WTC11 (cell line): Measurements from ENCODE around the gene SLC34A1.

ENCODE experiments used
- FOXJ3 ChIP-seq: sonication (generic); formaldehyde crosslinking; IDR thresholded peaks from 2 replicates; pipeline ENCODE4 v1.9.0; 2021; ENCODE audit warnings: missing genetic modification reagents, mild to moderate bottlenecking, borderline replicate concordance
- KAT7 ChIP-seq: sonication (generic); formaldehyde crosslinking; IDR thresholded peaks from 2 replicates; pipeline ENCODE4 v1.8.1; 2023; ENCODE audit warnings: missing genetic modification reagents, mild to moderate bottlenecking, borderline replicate concordance
- SOX15 ChIP-seq: fragments of 250-450 bp; sonication (Bioruptor Pico); IDR thresholded peaks from 2 replicates; pipeline ENCODE4 v1.9.0; 2021; ENCODE audit warnings: mild to moderate bottlenecking
- SP1 ChIP-seq: sonication (generic); formaldehyde crosslinking; conservative IDR thresholded peaks from 2 replicates; pipeline ENCODE4 v1.8.1; 2022; ENCODE audit warnings: missing genetic modification reagents
- TCF7 ChIP-seq: sonication (generic); formaldehyde crosslinking; IDR thresholded peaks from 2 replicates; pipeline ENCODE4 v1.8.0; 2022; ENCODE audit warnings: mild to moderate bottlenecking, low read depth, missing genetic modification reagents, moderate library complexity
- TP53 ChIP-seq: sonication (generic); formaldehyde crosslinking; IDR thresholded peaks from 2 replicates; pipeline ENCODE4 v1.8.1; 2023; ENCODE audit warnings: mild to moderate bottlenecking, missing genetic modification reagents
- ZNF219 ChIP-seq: sonication (generic); formaldehyde crosslinking; IDR thresholded peaks from 2 replicates; pipeline ENCODE4 v1.8.0; 2023; ENCODE audit warnings: missing genetic modification reagents, mild to moderate bottlenecking, borderline replicate concordance
- ZNF423 ChIP-seq: fragments of 250-450 bp; sonication (Bioruptor Pico); IDR thresholded peaks from 2 replicates; pipeline ENCODE4 v2.1.2; 2022; ENCODE audit warnings: mild to moderate bottlenecking, moderate library complexity
- TF ChIP-seq, protein P1 (sequence below): sonication (generic); formaldehyde crosslinking; conservative IDR thresholded peaks from 2 replicates; pipeline ENCODE4 v1.8.1; 2023; ENCODE audit warnings: mild to moderate bottlenecking, low read depth, missing genetic modification reagents, moderate library complexity
- TF ChIP-seq, protein P2 (sequence below): fragments of 200-600 bp; IDR thresholded peaks from 2 replicates; pipeline ENCODE4 v1.8.0; 2022; ENCODE audit warnings: antibody characterized with exemption
- TF ChIP-seq, protein P3 (sequence below): sonication (generic); formaldehyde crosslinking; IDR thresholded peaks from 2 replicates; pipeline ENCODE4 v1.8.1; 2022; ENCODE audit warnings: low read depth, mild to moderate bottlenecking, moderate library complexity, missing genetic modification reagents, borderline replicate concordance
- TF ChIP-seq, protein P4 (sequence below): sonication (generic); formaldehyde crosslinking; IDR thresholded peaks from 2 replicates; pipeline ENCODE4 v1.8.1; 2023; ENCODE audit warnings: mild to moderate bottlenecking, missing genetic modification reagents, moderate library complexity
- TF ChIP-seq, protein P5 (sequence below): sonication (generic); formaldehyde crosslinking; IDR thresholded peaks from 2 replicates; pipeline ENCODE4 v1.8.0; 2023; ENCODE audit warnings: missing genetic modification reagents
- TF ChIP-seq, protein P6 (sequence below): sonication (generic); formaldehyde crosslinking; IDR thresholded peaks from 2 replicates; pipeline ENCODE4 v1.8.1; 2023; ENCODE audit warnings: mild to moderate bottlenecking, missing genetic modification reagents, moderate library complexity

DNA sequence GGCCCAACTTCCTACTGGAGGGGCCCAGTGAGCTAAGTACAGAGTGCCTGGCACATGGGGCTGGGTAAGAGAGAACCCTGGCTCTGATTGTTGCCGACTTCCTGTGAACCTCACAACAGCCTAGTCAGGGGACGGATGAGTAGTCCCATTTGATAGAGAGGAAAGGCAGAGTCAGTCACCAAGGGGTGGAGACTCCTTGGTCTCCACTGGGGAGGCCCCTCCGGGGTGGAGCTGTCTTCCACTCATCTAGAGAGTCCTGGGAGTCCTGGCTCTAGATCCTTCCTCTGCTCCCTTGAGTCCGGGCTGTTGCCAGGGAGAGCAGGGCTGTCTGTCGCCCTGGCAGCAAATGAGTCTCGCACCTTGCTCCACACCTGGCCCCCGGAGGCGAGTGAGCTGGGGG lies 50.2 kb downstream of the SLC34A1 start:
- TF ChIP-seq, protein P1, sequence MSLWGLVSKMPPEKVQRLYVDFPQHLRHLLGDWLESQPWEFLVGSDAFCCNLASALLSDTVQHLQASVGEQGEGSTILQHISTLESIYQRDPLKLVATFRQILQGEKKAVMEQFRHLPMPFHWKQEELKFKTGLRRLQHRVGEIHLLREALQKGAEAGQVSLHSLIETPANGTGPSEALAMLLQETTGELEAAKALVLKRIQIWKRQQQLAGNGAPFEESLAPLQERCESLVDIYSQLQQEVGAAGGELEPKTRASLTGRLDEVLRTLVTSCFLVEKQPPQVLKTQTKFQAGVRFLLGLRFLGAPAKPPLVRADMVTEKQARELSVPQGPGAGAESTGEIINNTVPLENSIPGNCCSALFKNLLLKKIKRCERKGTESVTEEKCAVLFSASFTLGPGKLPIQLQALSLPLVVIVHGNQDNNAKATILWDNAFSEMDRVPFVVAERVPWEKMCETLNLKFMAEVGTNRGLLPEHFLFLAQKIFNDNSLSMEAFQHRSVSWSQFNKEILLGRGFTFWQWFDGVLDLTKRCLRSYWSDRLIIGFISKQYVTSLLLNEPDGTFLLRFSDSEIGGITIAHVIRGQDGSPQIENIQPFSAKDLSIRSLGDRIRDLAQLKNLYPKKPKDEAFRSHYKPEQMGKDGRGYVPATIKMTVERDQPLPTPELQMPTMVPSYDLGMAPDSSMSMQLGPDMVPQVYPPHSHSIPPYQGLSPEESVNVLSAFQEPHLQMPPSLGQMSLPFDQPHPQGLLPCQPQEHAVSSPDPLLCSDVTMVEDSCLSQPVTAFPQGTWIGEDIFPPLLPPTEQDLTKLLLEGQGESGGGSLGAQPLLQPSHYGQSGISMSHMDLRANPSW: no peak
- TF ChIP-seq, protein P2, sequence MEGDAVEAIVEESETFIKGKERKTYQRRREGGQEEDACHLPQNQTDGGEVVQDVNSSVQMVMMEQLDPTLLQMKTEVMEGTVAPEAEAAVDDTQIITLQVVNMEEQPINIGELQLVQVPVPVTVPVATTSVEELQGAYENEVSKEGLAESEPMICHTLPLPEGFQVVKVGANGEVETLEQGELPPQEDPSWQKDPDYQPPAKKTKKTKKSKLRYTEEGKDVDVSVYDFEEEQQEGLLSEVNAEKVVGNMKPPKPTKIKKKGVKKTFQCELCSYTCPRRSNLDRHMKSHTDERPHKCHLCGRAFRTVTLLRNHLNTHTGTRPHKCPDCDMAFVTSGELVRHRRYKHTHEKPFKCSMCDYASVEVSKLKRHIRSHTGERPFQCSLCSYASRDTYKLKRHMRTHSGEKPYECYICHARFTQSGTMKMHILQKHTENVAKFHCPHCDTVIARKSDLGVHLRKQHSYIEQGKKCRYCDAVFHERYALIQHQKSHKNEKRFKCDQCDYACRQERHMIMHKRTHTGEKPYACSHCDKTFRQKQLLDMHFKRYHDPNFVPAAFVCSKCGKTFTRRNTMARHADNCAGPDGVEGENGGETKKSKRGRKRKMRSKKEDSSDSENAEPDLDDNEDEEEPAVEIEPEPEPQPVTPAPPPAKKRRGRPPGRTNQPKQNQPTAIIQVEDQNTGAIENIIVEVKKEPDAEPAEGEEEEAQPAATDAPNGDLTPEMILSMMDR: no peak
- no peak for TF ChIP-seq SP1 (CRISPR knock-in tag)
- TF ChIP-seq, protein P3, sequence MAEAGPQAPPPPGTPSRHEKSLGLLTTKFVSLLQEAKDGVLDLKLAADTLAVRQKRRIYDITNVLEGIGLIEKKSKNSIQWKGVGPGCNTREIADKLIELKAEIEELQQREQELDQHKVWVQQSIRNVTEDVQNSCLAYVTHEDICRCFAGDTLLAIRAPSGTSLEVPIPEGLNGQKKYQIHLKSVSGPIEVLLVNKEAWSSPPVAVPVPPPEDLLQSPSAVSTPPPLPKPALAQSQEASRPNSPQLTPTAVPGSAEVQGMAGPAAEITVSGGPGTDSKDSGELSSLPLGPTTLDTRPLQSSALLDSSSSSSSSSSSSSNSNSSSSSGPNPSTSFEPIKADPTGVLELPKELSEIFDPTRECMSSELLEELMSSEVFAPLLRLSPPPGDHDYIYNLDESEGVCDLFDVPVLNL (CRISPR knock-in tag): no peak
- TF ChIP-seq SOX15 (CRISPR knock-in tag): no peak
- no peak for TF ChIP-seq ZNF219 (CRISPR knock-in tag)
- TF ChIP-seq ZNF423 (CRISPR knock-in tag): no peak
- no peak for TF ChIP-seq TCF7 (CRISPR knock-in tag)
- no peak for TF ChIP-seq FOXJ3
- TF ChIP-seq, protein P4, sequence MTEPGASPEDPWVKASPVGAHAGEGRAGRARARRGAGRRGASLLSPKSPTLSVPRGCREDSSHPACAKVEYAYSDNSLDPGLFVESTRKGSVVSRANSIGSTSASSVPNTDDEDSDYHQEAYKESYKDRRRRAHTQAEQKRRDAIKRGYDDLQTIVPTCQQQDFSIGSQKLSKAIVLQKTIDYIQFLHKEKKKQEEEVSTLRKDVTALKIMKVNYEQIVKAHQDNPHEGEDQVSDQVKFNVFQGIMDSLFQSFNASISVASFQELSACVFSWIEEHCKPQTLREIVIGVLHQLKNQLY (CRISPR knock-in tag): no peak
- TF ChIP-seq, protein P5, sequence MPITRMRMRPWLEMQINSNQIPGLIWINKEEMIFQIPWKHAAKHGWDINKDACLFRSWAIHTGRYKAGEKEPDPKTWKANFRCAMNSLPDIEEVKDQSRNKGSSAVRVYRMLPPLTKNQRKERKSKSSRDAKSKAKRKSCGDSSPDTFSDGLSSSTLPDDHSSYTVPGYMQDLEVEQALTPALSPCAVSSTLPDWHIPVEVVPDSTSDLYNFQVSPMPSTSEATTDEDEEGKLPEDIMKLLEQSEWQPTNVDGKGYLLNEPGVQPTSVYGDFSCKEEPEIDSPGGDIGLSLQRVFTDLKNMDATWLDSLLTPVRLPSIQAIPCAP (CRISPR knock-in tag): no peak
- no peak for TF ChIP-seq KAT7 (CRISPR knock-in tag)
- TF ChIP-seq, protein P6, sequence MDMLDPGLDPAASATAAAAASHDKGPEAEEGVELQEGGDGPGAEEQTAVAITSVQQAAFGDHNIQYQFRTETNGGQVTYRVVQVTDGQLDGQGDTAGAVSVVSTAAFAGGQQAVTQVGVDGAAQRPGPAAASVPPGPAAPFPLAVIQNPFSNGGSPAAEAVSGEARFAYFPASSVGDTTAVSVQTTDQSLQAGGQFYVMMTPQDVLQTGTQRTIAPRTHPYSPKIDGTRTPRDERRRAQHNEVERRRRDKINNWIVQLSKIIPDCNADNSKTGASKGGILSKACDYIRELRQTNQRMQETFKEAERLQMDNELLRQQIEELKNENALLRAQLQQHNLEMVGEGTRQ (CRISPR knock-in tag): no peak
- TF ChIP-seq TP53: no peak
